IPS DF 19.7 (cell line): ENCODE results near the gene MYO7A.

Experiments used
- DNase-seq: peaks from one replicate; pipeline ENCODE4 v3.0.0-alpha.2; 2013; ENCODE audit warnings: low read depth, low spot score

MYO7A gene

DNA sequence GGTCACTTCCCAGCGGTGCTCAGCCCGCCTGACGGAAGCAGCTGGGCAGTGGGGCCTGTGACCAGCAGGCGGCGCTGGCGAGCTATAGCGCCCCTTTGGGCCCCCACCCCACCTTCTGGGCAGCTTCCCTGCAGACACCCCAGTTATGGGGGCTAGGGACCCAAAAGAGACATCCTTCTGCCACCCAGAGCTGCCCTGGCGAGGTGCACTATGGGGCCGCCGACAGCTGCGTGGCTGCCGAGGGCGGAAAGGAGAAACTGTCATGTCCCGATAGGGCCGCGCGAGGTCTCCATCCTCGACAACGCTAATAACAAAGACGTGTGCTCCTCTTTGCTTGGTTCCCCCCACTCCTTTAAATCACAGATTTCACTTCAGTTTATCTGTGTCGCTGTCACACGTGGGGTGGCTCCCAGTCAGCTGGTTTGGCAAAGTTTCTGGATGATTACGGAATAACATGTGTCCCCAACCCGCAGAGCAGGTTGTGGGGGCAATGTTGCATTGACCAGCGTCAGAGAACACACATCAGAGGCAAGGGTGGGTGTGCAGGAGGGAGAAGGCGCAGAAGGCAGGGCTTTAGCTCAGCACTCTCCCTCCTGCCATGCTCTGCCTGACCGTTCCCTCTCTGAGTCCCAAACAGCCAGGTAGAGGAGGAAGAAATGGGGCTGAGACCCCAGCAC, 673 bp upstream of the MYO7A start:
- no peak for DNase-seq

DNA sequence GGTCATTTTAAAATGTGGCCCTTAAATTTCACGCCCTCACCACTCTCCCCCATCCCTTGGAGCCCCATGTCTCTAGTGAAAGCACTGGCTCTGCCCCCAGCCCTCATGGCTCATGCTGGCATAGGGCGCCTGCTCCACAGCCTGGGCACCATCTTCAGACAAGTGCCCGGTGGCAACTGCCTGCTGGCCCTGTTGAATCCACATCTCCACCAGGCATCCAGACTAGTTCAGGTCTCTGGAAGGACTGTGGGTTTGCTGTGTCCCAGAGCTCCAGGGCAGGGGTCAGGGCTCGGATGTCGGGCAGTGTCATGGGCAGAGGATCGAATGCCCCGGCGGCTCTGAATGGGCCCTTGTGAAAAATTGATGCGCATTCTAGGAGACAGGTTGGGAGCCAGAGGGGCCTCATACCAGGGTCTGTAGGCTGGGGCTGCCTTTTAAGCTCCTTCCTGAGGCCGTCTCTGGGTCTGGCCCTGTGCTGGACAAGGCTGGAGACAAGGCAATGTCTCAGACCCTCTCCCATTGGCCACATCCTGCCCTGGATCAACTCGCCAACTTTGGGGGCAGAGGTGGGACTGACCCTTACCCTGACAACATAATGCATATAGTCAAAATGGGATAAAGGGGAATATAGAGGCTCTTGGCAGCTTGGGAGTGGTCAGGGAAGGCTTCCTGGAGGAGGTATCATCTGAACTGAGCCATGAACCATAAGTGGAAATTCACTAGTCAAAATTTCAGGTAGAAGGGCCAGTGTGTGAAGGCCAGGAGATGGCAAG, 1.2 kb downstream of the MYO7A start:
- DNase-seq = no peak

- no peak for DNase-seq
Measured at GRCh38 chr11:77129842-77130756, 2.1 kb downstream of the MYO7A start.

DNA sequence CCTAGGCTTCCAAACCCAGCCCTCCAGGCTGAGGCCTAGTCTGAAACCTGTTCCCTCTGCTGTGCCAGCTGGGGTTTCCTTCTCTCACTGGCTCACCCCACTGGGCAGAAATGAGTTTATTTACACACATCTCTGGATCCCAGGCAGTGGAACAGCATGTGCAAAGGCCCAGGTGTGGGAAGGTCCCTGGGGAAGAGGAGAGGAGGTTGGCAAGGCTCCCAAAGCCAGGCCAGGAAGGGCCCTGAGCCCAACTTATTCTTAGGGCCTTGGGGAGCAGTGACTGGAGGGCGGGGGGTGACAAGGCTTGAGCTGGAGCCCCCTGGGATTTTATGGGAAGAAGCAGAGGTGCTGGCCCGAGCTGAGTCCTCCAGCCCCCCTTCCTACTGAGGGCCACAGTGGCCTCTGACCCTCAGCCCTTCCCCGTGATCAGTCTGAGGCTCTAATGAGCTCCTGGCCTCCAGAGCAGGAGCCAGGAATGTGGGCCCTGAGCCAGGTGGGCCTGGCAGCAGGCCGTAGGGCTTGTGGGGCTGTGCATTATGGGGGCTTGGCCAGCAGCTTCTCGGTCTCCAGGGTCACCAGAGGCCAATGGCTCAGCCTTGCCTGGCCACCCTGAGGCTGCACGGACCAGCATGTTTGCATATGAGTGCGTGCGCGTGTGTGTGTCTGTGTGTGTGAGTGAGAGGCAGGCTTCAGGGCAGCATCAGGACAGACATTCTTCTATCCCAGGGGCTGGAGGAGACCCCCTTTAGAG, 2.9 kb downstream of the MYO7A start:
- no peak for DNase-seq

DNA sequence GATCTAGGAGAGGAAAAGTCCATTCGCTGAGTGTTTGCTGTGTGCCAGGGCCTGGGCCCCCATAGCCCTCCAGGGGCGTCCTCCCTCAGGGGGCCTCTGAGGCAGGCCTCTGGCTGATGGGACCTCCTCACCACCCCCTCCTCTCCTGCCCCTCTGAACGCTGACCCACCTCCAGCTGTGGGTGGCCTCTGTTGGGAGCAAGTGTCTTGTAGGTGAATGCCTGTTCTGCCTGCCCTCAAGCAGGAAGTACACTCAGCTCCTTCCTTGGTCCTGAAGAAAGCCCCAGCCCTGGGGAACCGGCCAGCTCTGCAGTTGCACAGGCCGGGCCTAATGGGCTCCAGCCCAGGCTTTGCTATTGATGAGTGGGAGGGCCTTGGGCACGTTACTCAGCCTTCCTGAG, 3.5 kb downstream of the MYO7A start:
- DNase-seq = no peak

GRCh38 chr11:77135069-77135468, 7.0 kb downstream of the MYO7A start:
- no peak for DNase-seq

DNA sequence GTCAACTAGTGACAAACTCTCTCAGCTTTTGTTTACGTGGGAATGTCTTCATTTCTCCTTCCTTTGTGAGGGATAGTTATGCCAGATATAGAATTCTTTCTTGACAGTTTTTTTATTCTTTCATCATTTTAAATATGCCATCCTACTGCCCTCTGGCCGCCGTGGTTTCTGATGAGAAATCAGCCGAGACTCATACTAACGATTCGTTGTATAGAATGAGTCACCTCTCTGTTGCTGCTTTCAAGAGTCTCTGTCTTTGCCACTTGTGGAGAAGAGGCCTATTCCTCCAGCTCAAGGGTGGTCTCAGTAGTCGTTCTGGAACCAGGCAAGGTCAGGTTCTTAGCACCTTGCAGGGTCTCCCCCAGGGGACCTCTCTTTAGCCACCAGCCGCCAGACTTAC, 8.0 kb downstream of the MYO7A start:
- DNase-seq = no peak

DNA sequence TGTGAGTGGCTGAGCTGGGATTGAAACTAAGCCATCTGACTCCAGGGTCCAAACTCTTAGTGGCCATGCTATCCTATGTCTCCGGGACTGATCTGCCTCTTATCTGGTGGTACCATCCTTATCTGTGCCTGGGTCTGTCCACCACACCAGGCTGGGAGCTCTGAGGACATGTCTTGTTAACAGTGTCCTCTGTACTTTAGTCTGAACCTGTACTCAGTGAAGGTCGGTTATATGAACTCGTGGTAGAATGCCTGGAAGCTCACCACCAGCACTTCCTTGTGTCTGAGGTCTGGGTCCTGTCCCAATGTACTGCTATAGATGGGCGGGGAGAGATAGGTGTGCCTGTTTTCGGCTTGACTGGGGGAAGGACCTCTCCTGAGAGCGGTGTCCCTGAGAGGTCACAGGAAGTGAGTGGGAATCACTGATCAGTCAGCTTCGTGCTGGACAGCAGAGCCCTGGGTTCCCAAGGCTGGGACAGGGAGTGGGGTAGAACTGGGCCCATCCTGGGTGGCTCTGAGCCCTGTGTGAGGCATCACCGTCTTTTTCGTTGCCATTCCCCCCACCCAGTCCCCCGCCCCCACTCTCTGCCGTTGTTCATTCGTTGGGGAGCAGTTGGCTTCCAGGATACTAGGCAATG, 8.9 kb downstream of the MYO7A start:
- no peak for DNase-seq

DNA sequence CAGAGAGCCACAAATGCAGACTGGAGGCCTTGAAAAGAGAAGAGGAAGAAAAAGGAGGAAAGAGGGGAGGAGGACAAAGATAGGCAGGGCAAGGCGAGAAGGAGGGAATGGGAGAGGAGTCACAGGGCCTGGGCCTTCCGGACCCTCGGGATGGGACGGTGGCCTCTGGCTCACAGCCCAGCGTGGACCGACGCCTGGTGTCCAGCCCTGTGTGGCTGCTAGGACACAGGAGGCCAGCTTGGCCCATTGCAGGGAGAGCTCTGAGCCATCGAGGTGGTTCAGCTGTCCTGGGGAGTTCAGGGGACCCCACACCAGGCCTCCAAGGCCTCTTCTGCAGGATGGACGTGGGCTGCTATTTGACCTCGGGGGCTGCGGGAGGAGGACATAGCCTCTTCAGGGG, 9.4 kb downstream of the MYO7A start:
- DNase-seq = no peak

- no peak for DNase-seq
Measured at GRCh38 chr11:77138106-77138649, 10.1 kb downstream of the MYO7A start.

DNA sequence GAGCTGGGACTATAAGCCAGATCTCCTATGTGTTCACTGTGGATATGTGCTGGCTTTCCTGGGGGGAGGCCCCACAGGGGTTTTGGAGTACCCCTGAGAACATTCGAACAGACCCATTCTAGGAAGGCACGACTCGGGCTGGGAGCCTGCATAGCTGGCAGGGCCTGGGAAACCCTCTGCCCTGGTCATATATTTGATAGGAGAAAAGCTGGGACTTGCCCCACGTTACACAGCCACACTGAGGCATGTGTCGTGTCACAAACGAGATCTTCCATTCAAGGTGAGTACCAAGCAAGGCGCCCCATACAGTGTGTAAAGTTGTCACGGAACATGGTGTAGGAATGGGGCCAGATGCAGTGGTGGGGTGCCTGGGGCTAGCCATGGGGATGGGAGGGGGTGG, 11.2 kb downstream of the MYO7A start:
- no peak for DNase-seq

DNA sequence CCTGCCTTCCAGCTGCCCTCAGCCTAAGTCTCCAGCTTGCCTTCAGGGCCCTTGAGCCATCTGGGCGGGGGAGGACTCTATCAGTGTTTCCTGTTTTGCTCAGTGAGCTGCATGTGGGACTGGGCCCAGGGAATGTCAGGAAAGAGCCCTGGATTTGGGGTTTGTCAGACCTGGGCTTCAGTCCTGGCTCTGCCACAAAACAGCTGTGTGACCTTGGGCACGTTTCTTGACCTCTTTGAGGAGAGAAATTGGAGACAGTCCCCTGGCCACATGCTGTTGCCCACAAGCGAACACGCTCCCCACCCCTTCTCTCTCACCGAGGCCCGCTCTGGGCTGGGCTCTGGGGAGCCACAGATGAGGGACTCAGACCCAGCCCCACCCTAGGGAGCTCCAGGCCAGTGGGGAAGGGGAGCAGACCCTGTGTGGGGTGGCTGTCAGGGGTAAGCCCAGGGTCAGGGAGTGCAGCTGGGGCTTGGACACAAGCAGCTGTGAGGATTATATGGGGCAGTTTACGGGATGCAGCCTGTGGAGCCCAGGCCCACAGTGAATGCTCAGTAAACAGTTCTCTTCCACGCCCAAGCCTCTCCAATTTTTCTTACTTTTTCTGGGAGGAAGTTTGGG, 12.3 kb downstream of the MYO7A start:
- peak; percentile 54 for DNase-seq

DNA sequence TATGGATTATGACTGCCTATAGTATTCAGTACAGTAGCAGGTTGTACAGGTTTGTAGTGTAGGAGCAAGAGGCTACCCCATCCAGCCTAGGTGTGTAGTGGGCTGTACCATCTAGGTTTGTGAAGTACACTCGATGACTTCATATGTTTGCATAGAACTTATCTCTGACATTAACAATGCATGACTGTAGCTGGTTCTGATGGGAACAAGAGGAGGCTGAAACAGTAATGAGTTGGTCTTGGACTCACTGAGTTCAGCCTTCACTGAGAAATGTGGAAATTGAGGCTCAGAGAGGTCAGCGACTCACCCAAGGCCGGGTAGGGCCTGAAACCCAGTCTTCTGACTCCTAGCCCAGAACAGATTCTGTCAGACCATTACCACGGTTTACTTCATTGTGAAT, 13.0 kb downstream of the MYO7A start:
- DNase-seq = no peak

DNA sequence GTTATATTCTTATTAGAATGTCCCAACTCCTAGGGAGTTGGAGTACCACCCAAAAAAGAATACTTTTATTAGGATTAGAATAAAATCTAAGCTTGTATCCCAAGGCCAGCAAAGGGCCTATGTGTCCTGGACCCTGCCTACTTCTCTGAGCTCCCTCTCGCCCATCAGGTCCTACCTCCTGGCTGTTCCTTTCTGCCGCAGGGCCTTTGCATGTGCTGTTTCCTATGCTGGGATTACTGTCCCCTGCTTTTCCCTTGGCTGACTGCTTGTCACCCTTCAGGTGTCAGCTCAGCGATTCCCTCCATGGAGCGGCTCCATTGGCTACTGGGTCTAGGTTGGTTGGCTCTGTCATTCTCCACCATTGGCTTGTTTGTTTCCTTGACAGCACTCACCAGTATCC, 13.4 kb downstream of the MYO7A start:
- DNase-seq = no peak

- no peak for DNase-seq
Measured at GRCh38 chr11:77142091-77142975, 14.3 kb downstream of the MYO7A start.

DNA sequence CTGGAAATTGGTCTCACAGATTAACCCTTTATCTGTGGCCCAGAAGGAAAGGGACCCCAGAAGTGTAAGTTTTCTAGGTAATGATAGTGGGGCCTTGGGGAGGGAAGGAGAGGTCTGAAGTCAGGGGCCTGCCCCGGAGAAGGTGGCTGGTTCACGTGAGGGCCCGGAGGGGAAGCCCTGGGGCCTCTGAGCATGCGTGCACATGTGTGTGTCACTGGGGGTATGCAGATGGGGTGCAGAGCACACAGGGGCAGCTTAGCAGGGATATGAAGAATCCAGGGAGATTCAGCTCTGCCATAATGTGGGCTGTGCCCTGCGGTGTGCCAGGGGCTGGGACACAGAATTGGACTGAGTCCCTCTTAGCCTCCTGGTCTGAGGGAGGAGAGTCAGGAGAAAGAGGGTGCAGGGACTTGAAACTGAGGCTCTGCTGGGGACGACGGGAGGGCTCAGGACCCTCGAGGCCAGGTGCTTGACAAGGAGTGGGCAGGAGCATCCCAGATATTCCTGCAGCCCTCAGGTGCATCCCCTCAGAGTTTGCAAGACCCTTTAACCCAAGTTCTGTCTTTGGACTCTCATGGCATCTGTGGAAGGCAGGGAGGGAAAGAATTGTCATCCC, 15.5 kb downstream of the MYO7A start:
- no peak for DNase-seq

DNA sequence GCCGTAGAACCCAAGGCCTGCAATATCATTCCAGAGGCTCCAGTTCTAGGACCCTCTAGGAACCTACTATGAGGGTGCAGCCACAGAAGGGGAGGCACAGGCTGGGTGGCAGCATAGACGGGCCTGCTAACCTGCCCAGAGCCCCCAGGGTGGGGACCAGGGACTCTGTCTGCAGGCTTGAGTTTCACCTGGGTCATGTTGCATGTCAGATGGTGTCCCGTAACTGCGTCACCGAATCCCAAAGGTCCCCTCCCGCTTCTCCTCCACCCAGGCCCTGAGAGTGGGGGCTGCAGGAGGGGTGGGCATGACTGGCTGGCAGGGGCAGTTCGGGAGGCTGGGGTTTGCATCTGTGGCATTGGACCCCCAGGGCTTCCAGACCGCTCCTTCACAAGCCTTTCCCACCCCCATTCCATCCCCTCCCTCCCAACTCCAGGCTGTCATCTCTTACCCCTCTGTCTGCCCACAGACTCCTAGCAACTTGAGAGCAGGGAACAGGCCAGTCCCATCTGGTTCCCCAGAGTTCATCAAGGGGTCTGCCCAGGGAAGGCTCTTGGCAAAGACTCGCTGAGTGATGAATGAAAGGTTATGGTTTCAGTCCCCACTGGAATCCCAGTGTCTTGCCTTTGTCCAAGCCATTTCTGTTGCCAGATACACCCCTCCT, 16.3 kb downstream of the MYO7A start:
- no peak for DNase-seq

- no peak for DNase-seq
Measured at GRCh38 chr11:77144857-77145428, 16.9 kb downstream of the MYO7A start.
